Measurements from ENCODE around the gene DNTT.

GRCh38 chr10:96369890-96370583 is 65.8 kb downstream of the DNTT start:
- TF ChIP-seq CTCF (IDR thresholded peaks at IDR 0.05; ENCODE audit: poor library complexity, severe bottlenecking) (no peak), EP300 (conservative IDR thresholded peaks at IDR 0.05; ENCODE audit: poor library complexity, severe bottlenecking) (no peak), POLR2AphosphoS5 (IDR thresholded peaks at IDR 0.05) (no peak), RAD21 (conservative IDR thresholded peaks at IDR 0.05) (no peak)
- TF ChIP-seq, protein P1, sequence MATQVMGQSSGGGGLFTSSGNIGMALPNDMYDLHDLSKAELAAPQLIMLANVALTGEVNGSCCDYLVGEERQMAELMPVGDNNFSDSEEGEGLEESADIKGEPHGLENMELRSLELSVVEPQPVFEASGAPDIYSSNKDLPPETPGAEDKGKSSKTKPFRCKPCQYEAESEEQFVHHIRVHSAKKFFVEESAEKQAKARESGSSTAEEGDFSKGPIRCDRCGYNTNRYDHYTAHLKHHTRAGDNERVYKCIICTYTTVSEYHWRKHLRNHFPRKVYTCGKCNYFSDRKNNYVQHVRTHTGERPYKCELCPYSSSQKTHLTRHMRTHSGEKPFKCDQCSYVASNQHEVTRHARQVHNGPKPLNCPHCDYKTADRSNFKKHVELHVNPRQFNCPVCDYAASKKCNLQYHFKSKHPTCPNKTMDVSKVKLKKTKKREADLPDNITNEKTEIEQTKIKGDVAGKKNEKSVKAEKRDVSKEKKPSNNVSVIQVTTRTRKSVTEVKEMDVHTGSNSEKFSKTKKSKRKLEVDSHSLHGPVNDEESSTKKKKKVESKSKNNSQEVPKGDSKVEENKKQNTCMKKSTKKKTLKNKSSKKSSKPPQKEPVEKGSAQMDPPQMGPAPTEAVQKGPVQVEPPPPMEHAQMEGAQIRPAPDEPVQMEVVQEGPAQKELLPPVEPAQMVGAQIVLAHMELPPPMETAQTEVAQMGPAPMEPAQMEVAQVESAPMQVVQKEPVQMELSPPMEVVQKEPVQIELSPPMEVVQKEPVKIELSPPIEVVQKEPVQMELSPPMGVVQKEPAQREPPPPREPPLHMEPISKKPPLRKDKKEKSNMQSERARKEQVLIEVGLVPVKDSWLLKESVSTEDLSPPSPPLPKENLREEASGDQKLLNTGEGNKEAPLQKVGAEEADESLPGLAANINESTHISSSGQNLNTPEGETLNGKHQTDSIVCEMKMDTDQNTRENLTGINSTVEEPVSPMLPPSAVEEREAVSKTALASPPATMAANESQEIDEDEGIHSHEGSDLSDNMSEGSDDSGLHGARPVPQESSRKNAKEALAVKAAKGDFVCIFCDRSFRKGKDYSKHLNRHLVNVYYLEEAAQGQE (IDR thresholded peaks at IDR 0.05; ENCODE audit: borderline replicate concordance) = no peak
